Activated T-cell treated with anti-CD3 and anti-CD28 coated beads, Interleukin-2, amount 50 U/mL, for 4 hours (primary cell): ENCODE measurements around the gene MESD. TPM values are rescaled to one million over a fixed set of nuclear protein-coding genes. Genes with fewer than 3 reads are reported as not detected.
A peak's percentile ranks its signal among the peaks of the same experiment; 100 is the strongest.
"Not testable (repeated sequence)": the region's sequence is repeated elsewhere in the genome, so short reads cannot be mapped to it uniquely, and the experiment has no call there.

Source experiments
- ATAC-seq, 2 donors: fragments of 200-7000 bp; cut with Tn5 transposase; one replicate each; pipeline ENCODE4 v1.10.0; 2021
- DNase-seq: peaks from one replicate; pipeline ENCODE4 v3.0.0-alpha.2; 2020
- H3K27me3 Mint-ChIP-seq: one replicate; pipeline ENCODE4 v1.8.0; 2021; ENCODE audit warnings: low read depth, mixed read lengths
- H3K36me3 Mint-ChIP-seq: one replicate; pipeline ENCODE4 v1.8.0; 2022; ENCODE audit warnings: mixed read lengths; ENCODE audit not compliant: insufficient read depth
- H3K4me1 Mint-ChIP-seq: one replicate; pipeline ENCODE4 v1.8.0; 2021; ENCODE audit warnings: low read depth, mixed read lengths
- H3K4me3 Mint-ChIP-seq: one replicate; pipeline ENCODE4 v1.8.0; 2021; ENCODE audit warnings: mild to moderate bottlenecking, moderate library complexity, mixed read lengths
- H3K9me3 Mint-ChIP-seq: one replicate; pipeline ENCODE4 v1.8.0; 2021; ENCODE audit warnings: mixed read lengths
- total RNA-seq, 3 donors: library from RNA; stranded (reverse); gene quantifications; one replicate each; pipeline ENCODE4 v1.2.1, GENCODE V29; 2021

MESD gene
- total RNA-seq, 3 donors from 2014 or later: 22.2 to 24.0 (median 23.3) TPM

- H3K4me1 Mint-ChIP-seq: peaks cover 18% of the 10 kb centered on the region
- no peak for DNase-seq
- H3K9me3 Mint-ChIP-seq: no peaks in the 10 kb centered on the region
- no peak for ATAC-seq
- H3K36me3 Mint-ChIP-seq: peaks cover 14% of the 10 kb centered on the region
- no peaks in the 10 kb centered on the region for H3K27me3 Mint-ChIP-seq
- no peak overlapping the region for H3K4me3 Mint-ChIP-seq
Observed at GRCh38 chr15:80970658-80971057, 19.0 kb downstream of the MESD start.

- ATAC-seq (peak in 1 of 2 donors; percentile 61), DNase-seq (peak; percentile 61)
- Mint-ChIP-seq H3K9me3 (no peaks in the 10 kb centered on the region), H3K27me3 (no peaks in the 10 kb centered on the region), H3K4me1 (peaks cover 13% of the 10 kb centered on the region), H3K36me3 (peaks cover 17% of the 10 kb centered on the region), H3K4me3 (no peak overlapping the region)
Observed at GRCh38 chr15:80970018-80970657, 19.5 kb downstream of the MESD start.

DNA sequence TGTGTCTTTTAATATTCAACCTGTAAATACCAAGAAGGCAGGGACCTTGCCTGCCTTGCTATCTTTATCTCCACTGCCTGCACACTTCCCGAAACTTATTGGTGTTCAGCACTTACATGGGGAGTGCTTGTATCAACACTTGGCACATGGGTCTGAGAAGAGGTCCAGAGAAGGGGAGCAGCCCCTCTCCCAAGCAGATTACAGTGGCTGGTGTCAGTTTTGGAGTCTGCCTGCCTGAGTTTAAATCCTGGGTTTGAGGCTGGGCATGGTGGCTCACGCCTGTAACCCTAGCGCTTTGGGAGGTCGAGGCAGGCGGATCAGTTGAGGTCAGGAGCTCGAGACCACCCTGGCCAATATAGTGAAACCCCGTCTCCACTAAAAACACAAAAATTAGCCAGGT, 20.3 kb downstream of the MESD start:
- no peak overlapping the region for H3K4me3 Mint-ChIP-seq
- peaks cover 24% of the 10 kb centered on the region for H3K36me3 Mint-ChIP-seq

DNA sequence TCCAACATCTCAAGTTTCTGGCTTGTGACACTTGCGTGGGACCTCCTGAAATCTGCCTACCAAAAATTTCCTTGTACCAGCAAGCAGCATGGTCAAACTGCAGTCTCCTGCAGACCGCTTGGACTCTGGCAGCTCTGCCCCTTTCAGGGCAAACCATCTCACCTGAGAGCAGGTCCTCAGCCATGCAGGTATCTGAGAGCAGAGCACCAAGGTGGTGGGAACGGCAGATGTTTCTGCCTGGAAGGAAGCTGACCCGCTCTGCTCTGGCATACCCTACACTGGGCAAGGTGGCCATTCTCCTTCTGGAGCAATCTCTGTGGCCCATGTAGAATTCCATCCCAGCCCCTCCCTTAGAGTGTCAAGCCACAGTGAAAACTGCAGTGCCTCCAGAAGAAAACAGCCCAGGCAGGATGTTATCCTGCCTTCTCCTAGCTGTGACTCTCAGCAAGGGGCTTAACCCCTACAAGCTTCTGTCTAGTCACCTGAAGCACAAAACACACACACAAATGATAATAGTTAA, 21.6 kb downstream of the MESD start:
- Mint-ChIP-seq H3K36me3 (peaks cover 31% of the 10 kb centered on the region), H3K4me1 (peaks cover 9% of the 10 kb centered on the region), H3K27me3 (no peaks in the 10 kb centered on the region), H3K4me3 (no peak overlapping the region), H3K9me3 (no peaks in the 10 kb centered on the region)
- ATAC-seq (no peak), DNase-seq (no peak)

More for the DNA sequence above, 20.3 kb downstream of the MESD start:
- peaks cover 12% of the 10 kb centered on the region for H3K4me1 Mint-ChIP-seq
- no peaks in the 10 kb centered on the region for H3K9me3 Mint-ChIP-seq
- no peak for DNase-seq
- H3K27me3 Mint-ChIP-seq: no peaks in the 10 kb centered on the region
- ATAC-seq: no peak

DNA sequence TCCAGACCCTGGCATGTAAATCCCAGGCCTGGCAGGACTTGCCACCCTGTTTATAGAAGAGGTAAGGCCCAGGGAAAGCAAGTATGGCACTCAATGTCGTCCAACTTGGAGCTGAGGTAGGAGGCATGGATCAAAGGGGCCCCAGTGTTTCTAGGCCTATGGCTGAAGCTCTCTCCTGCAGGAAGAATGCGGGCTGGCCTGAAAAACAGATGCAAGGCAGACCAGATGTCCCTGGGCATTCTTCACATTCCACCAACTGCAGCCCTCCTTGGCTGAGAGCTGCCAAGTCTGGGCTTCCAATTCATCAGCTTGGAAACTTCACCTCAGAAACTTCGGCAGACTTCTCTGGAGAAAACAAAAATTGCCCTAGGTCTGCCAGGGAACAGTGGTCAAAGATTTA, 22.2 kb downstream of the MESD start:
- Mint-ChIP-seq H3K27me3 (no peaks in the 10 kb centered on the region), H3K36me3 (peaks cover 37% of the 10 kb centered on the region), H3K4me1 (peaks cover 14% of the 10 kb centered on the region), H3K4me3 (no peak overlapping the region), H3K9me3 (no peaks in the 10 kb centered on the region)
- DNase-seq (no peak), ATAC-seq (no peak)

- DNase-seq (no peak), ATAC-seq (no peak)
- H3K27me3 Mint-ChIP-seq: no peaks in the 10 kb centered on the region
- no peak overlapping the region for H3K4me3 Mint-ChIP-seq
- H3K36me3 Mint-ChIP-seq: peaks cover 35% of the 10 kb centered on the region
- H3K9me3 Mint-ChIP-seq: no peaks in the 10 kb centered on the region
- H3K4me1 Mint-ChIP-seq: peaks cover 22% of the 10 kb centered on the region
Observed at GRCh38 chr15:80966431-80967197, 23.0 kb downstream of the MESD start.

- DNase-seq, H3K27me3 Mint-ChIP-seq, H3K9me3 Mint-ChIP-seq, ATAC-seq, H3K4me3 Mint-ChIP-seq: not testable (repeated sequence)
- Mint-ChIP-seq H3K4me1 (peaks cover 23% of the 10 kb centered on the region), H3K36me3 (peaks cover 40% of the 10 kb centered on the region)
Observed at GRCh38 chr15:80965454-80965853, 24.2 kb downstream of the MESD start.

DNA sequence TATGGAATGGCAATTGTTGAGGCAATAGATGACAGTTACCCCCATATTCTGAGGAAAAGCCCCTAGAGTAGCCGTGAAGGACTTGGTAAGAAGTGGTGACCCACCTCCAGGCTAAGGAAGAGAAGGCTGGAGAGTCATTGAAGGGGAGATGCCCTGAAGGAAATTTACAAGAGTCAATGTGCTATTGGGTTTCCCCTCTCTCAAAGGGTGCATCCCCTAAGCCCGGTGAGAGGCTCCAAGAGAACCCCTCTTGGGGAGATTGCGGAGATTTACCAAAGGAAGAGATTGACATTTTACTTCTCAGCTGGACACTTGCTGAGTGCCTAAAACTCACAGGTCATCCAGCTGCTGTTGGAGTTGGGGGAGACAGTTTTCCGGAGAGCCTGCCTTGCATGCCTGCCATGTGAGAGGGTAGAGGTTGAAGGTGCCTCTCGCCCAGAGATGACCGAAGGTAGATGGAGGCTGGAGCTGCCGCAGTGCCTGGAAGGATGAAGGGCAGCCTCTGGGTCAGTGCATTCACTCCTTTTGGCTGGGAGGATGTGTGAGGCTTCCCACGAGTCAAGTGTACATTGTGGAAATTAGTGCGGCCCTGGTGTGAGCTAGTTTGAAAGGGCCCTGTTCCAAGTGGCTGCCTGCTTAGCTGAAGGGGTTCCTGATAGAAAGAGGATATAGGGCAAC, 30.7 kb downstream of the MESD start:
- H3K4me3 Mint-ChIP-seq: no peak overlapping the region
- H3K4me1 Mint-ChIP-seq: peaks cover 26% of the 10 kb centered on the region
- no peak for DNase-seq
- no peaks in the 10 kb centered on the region for H3K9me3 Mint-ChIP-seq
- H3K36me3 Mint-ChIP-seq: peaks cover 40% of the 10 kb centered on the region
- no peaks in the 10 kb centered on the region for H3K27me3 Mint-ChIP-seq
- ATAC-seq: no peak

DNA sequence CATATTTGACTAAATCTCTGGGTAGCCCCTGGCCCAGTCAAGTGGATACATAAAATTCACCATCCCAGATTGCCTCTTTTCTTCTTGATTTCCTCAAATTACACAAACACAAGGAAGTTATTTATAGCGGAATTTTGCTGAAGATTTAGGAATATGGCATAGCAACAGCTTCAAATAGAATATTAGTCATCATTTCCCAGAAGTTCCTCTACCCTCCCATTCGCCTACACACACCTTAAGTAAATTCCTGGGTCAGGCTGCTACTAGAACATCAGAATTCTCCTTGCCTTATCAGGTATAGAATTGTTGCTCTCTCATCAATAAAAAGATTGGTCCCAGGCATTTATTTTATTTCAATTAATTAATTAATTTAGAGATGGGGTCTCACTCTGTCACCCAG, 31.6 kb downstream of the MESD start:
- peaks cover 40% of the 10 kb centered on the region for H3K36me3 Mint-ChIP-seq
- ATAC-seq: no peak

GRCh38 chr15:80957556-80957955, 32.1 kb downstream of the MESD start:
- Mint-ChIP-seq H3K4me3 (no peak overlapping the region), H3K36me3 (peaks cover 40% of the 10 kb centered on the region), H3K27me3 (no peaks in the 10 kb centered on the region), H3K4me1 (peaks cover 23% of the 10 kb centered on the region), H3K9me3 (no peaks in the 10 kb centered on the region)
- DNase-seq: no peak
- ATAC-seq: no peak

More for the DNA sequence above, 31.6 kb downstream of the MESD start:
- no peaks in the 10 kb centered on the region for H3K27me3 Mint-ChIP-seq
- H3K4me1 Mint-ChIP-seq: peaks cover 26% of the 10 kb centered on the region
- DNase-seq: no peak
- no peak overlapping the region for H3K4me3 Mint-ChIP-seq
- no peaks in the 10 kb centered on the region for H3K9me3 Mint-ChIP-seq

DNA sequence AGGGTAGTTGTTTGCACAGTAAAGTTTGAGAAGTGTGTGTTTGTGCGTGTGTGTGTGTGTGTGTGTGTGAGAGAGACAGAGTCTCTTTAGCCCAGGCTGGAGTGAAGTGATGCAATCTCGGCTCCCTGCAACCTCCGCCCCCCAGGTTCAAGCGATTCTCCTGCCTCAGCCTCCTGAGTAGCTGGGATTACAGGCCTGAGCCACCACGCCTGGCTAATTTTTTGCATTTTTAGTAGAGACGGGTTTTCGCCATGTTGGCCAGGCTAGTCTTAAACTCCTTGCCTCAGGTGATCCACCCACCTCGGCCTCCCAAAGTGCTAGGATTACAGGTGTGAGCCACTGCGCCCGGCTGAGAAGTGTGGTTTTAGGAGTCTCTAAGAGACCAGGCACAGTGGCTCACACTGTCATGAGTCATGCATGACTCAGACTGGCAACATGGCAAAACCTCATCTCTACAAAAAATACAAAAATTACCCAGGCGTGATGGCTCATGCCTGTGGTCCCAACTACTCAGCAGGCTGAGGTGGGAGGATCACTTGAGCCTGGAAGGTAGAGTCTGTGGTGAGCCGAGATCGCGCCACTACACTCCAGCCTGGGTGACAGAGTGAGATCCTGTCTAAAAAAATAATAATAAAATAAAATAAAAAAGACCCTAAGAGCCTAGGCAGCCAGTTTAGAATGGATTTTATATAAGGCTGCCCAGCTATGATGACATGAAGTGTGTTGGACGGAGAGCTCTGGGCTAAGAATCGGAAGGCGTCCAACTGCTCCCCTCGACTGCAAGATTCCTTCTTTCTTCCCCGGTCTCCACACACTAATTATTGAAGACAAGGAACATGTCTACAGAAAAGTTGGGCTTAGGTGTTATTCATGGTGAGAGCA, 33.8 kb downstream of the MESD start:
- H3K4me3 Mint-ChIP-seq, H3K9me3 Mint-ChIP-seq, H3K27me3 Mint-ChIP-seq: not testable (repeated sequence)
- Mint-ChIP-seq H3K4me1 (peaks cover 12% of the 10 kb centered on the region), H3K36me3 (peaks cover 45% of the 10 kb centered on the region)
- ATAC-seq: peak; percentile 96 to 100
- DNase-seq: peak; percentile 29

GRCh38 chr15:80953953-80954778, 35.5 kb downstream of the MESD start:
- peaks cover 12% of the 10 kb centered on the region for H3K4me1 Mint-ChIP-seq
- H3K9me3 Mint-ChIP-seq: no peaks in the 10 kb centered on the region
- H3K27me3 Mint-ChIP-seq: no peaks in the 10 kb centered on the region
- ATAC-seq: no peak
- no peak for DNase-seq
- no peak overlapping the region for H3K4me3 Mint-ChIP-seq
- H3K36me3 Mint-ChIP-seq: peaks cover 41% of the 10 kb centered on the region
